Measurements from ENCODE around the gene SKIL. TPM values are rescaled to one million over a fixed set of nuclear protein-coding genes. Genes with fewer than 3 reads are reported as not detected.

The SKIL gene
- total RNA-seq, 1 donor from 2014 or later, result 14.7 TPM

DNA sequence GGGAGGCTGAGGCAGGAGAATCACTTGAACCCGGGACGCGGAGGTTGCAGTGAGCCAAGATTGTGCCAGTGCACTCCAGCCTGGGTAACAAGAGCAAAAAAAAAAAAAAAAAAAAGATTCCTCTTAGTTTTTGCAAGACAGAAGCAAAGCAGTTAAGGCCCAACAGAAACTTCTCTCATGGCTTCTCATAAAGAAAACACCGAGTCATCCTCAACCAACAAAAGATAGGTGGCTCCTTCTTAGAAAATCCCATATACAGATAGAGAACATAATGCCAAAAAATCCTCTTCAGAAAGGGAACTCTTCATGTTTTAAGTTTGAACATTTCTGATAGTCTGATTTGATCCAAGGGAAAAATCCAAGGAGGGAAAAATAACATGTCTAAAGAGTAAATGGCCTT is 12.5 kb upstream of the SKIL start:
- DNase-seq (no peak), ATAC-seq (ENCODE audit: poor library complexity) (no peak)
- intact Hi-C loops (cut with DNase I), result no loop called here

GRCh38 chr3:170346481-170347392 is 10.8 kb upstream of the SKIL start:
- DNase-seq (no peak), ATAC-seq (ENCODE audit: poor library complexity) (no peak)
- intact Hi-C loops (cut with DNase I), result no loop called here

GRCh38 chr3:170350515-170351413 is 6.8 kb upstream of the SKIL start:
- DNase-seq, result no peak
- ATAC-seq (ENCODE audit: poor library complexity), result no peak
- intact Hi-C loops (cut with DNase I), result no loop called here

GRCh38 chr3:170352936-170353335 is 4.6 kb upstream of the SKIL start:
- DNase-seq, result no peak
- intact Hi-C loops (cut with DNase I), result no loop called here
- no peak for ATAC-seq (ENCODE audit: poor library complexity)

- ATAC-seq (ENCODE audit: poor library complexity), result no peak
- DNase-seq, result no peak
- intact Hi-C loops (cut with DNase I), result no loop called here
These were observed 4.0 kb upstream of the SKIL start for GRCh38 chr3:170353485-170353884.

- intact Hi-C loops (cut with DNase I), result loop anchor here (5.0 kb wide), 1 partner anchor 42 kb away; no protein-coding TSS in a partner anchor
- DNase-seq, result no peak
- no peak for ATAC-seq (ENCODE audit: poor library complexity)
These were observed 2.8 kb upstream of the SKIL start for GRCh38 chr3:170354760-170355159.

DNA sequence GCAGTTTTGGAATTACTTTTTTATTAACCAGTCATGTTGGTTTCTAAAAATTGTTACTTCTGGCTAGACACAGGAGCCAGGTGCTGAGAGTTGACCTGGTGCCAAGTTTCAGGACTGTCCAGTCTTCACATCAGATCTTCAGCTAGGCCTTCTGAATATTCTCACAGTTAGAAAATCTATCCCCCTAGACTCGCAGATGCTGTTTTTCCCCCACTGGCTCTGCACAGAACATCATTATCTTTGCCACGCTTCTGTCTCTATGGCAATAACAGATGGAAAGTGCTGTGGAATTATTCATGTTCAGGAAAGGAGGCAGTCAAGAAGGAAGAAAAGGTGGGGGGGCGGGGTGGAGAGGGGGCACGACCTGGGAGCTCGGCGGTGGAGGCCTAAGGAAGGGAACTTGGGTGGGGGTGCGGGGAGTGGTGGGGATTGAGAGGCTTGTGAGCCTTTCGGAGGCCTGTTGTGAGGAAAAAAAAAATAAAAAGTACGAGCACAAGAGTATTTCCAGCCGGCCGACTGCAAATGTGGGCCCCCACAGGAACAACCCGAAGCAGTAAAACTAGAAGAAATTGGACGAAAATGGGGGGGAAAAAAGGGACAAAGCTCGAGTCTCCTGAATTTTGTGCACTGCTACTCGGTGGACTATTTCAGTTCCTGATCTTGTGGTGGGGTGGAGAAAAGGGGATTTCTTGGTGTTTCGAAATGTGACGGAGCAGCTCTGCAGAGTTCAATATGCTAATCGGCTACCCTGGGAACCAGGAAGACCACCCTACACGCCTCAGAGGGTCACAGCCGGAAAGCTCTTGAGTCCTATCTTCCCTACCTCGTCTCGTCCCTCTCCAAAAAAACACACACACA is 1.5 kb upstream of the SKIL start:
- intact Hi-C loops (cut with DNase I), result loop anchor here (5.0 kb wide), 1 partner anchor 44 kb away; no protein-coding TSS in a partner anchor
- DNase-seq (peak; percentile 53), ATAC-seq (ENCODE audit: poor library complexity) (peak; percentile 0)

- DNase-seq (peak; percentile 91), ATAC-seq (ENCODE audit: poor library complexity) (peak; percentile 76)
- intact Hi-C loops (cut with DNase I), result loop anchor here (5.0 kb wide), 1 partner anchor 44 kb away; no protein-coding TSS in a partner anchor
These were observed 829 bp upstream of the SKIL start for GRCh38 chr3:170356596-170357175.

- ATAC-seq (ENCODE audit: poor library complexity) (peak; percentile 38), DNase-seq (peak; percentile 90)
- intact Hi-C loops (cut with DNase I), result loop anchor here (5.0 kb wide), 1 partner anchor 46 kb away; no protein-coding TSS in a partner anchor
These were observed 811 bp downstream of the SKIL start for GRCh38 chr3:170358042-170359010.

- ATAC-seq (ENCODE audit: poor library complexity) (no peak), DNase-seq (no peak)
- intact Hi-C loops (cut with DNase I), result loop anchor here (5.0 kb wide), 1 partner anchor 47 kb away; no protein-coding TSS in a partner anchor
These were observed 1.7 kb downstream of the SKIL start for GRCh38 chr3:170359178-170359704.

DNA sequence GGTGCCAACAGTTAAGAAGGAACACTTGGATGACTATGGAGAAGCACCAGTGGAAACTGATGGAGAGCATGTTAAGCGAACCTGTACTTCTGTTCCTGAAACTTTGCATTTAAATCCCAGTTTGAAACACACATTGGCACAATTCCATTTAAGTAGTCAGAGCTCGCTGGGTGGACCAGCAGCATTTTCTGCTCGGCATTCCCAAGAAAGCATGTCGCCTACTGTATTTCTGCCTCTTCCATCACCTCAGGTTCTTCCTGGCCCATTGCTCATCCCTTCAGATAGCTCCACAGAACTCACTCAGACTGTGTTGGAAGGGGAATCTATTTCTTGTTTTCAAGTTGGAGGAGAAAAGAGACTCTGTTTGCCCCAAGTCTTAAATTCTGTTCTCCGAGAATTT is 3.0 kb downstream of the SKIL start:
- intact Hi-C loops (cut with DNase I), result no loop called here
- DNase-seq (no peak), ATAC-seq (ENCODE audit: poor library complexity) (no peak)

GRCh38 chr3:170360916-170361315 is 3.4 kb downstream of the SKIL start:
- DNase-seq (no peak), ATAC-seq (ENCODE audit: poor library complexity) (no peak)
- intact Hi-C loops (cut with DNase I), result no loop called here

GRCh38 chr3:170361711-170362110 is 4.2 kb downstream of the SKIL start:
- no peak for DNase-seq
- ATAC-seq (ENCODE audit: poor library complexity), result no peak
- intact Hi-C loops (cut with DNase I), result no loop called here

DNA sequence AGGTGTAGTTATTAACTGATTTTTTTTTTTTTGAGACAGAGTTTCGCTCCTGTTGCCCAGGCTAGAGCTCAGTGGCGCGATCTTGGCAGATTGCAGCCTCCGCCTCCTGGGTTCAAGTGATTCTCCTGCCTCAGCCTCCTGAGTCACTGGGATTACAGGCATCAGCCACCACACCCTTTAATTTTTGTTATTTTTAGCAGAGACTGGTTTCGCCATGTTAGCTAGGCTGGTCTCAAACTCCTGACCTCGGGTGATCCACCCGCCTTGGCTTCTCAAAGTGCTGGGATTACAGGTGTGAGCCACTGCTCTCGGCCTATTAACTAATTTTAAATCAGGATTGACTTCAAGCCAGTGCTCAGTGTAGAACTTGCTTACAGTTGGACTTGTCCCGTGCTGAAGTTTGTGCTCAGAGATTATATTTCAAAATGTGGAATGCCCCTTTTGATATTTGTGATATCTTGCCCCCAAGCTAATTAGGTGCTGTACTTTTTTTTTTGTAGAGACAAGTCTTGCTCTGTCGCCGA is 6.0 kb downstream of the SKIL start:
- DNase-seq, result no peak
- intact Hi-C loops (cut with DNase I), result no loop called here
- ATAC-seq (ENCODE audit: poor library complexity), result no peak

GRCh38 chr3:170364965-170365364 is 7.5 kb downstream of the SKIL start:
- ATAC-seq (ENCODE audit: poor library complexity), result no peak
- intact Hi-C loops (cut with DNase I), result no loop called here
- DNase-seq, result no peak

- ATAC-seq (ENCODE audit: poor library complexity) (no peak), DNase-seq (no peak)
- intact Hi-C loops (cut with DNase I), result no loop called here
These were observed 10.3 kb downstream of the SKIL start for GRCh38 chr3:170367797-170368196.

- ATAC-seq (ENCODE audit: poor library complexity), result no peak
- DNase-seq, result no peak
These were observed 11.4 kb downstream of the SKIL start for GRCh38 chr3:170368921-170369320.

More at GRCh38 chr3:170368921-170369320, 11.4 kb downstream of the SKIL start:
- intact Hi-C loops (cut with DNase I), result no loop called here

Data from Right ventricle myocardium superior (tissue), 1 donor.